GM21360 (cell line): ENCODE data around the gene REEP2.
"Not testable (repeated sequence)": the region's sequence is repeated elsewhere in the genome, so short reads cannot be mapped to it uniquely, and the experiment has no call there.

ENCODE experiments used
- ATAC-seq: cut with Tn5 transposase; IDR thresholded peaks from one replicate; pipeline ENCODE4 v1.9.1; 2021; ENCODE audit warnings: mild to moderate bottlenecking, moderate library complexity; ENCODE audit not compliant: unreplicated experiment

The REEP2 gene

GRCh38 chr5:138438724-138439476, at the start of gene REEP2:
TSS of gene REEP2 (plus strand) at chr5:138439057. CDS start at chr5:138439209, 152 bp downstream.
- peak; percentile 85 for ATAC-seq

DNA sequence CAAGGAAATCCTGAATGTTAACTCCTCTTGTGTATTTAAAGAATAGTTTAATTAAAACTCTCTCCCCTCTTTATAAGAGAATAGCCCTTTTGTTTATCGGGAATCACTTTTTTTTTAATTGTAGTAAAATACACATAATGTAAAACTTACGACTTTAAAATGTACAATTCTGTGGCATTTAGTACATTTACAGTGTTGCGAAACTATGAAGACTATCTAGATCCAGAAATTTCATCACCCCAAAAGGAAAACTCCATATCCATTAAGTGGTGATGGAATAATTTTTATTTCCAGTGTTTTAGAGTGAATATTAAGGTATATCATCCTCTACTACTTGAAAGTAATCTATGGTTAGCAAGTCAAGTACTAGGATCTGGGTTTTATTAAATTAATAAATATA, 49.5 kb upstream of the REEP2 start:
- no peak for ATAC-seq

DNA sequence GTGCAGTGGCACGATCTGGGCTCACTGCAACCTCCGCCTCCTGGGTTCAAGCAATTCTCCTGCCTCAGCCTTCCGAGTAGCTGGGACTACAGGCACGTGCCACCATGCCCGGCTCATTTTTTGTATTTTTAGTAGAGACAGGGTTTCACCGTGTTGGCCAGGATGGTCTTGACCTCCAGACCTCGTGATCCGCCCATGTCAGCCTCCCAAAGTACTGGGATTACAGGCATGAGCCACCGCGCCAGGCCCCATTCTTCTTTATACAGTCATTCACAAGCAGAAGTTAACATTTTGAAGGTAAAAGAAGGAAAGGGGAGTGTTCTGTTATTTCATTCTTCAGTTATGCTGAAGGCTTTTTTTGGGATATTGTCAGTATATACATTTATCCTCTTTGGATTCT, 48.9 kb upstream of the REEP2 start:
- not testable (repeated sequence) for ATAC-seq

- no peak for ATAC-seq
These were observed 46.9 kb upstream of the REEP2 start for GRCh38 chr5:138391859-138392386.

DNA sequence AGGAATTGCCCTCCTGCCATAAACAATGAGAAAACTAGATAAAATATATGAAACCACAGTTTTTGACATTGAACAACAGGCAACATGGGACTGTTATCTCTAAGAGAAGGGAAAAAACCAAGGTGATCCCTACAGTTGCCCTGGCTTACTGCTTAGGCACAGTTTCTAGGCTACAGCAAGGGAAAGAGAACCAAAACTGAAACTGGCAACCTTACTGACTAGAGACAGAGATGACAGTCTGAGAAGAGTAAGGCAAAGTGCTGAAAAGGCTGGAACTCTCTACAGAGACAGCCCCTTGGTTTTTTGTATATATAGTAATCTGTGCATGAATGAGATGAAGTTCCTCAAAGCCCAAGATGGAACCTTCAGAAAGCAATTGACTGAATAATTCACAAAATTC, 36.2 kb upstream of the REEP2 start:
- ATAC-seq: peak; percentile 68

DNA sequence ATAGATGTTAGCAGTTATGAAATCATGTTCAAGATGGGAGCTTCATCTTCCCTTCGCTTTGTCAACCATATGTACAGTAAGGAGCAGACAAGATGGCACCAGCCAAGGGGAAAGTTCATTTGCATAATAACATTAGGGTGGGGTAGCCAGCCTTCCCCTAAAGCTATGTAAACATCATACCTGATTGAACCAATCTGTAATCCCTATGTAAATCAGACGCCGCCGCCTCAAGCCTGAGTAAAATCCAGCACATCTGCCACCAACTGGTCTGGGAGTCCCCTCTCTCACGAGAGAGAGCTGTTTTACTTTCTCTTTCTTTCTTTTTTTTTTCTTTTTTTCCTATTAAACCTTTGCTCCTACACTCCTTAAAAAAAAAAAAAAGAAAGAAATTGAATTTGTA, 30.8 kb upstream of the REEP2 start:
- peak; percentile 87 for ATAC-seq

DNA sequence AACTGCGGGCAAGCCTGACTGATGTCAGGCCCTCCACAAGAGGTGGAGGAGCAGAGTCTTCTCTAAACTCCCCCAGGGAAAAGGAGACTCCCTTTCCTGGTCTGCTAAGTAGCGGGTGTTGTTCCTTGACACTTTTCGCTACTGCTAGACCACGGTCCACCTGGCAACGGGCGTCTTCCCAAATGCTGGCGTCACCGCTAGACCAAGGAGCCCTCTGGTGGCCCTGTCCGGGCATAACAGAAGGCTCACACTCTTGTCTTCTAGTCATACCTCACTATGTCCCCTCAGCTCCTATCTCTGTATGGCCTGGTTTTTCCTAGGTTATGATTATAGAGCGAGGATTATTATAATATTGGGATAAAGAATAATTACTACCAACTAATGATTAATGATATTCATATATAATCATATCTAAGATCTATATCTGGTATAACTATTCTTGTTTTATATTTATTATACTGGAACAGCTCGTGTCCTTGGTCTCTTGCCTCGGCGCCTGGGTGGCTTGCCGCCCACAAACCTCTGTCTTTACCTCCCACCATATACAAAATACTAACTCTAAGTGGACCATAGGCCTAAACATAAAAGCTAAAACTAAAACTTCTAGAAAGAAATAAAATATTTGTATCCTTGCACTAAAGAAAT, 27.7 kb upstream of the REEP2 start:
- ATAC-seq: not testable (repeated sequence)

DNA sequence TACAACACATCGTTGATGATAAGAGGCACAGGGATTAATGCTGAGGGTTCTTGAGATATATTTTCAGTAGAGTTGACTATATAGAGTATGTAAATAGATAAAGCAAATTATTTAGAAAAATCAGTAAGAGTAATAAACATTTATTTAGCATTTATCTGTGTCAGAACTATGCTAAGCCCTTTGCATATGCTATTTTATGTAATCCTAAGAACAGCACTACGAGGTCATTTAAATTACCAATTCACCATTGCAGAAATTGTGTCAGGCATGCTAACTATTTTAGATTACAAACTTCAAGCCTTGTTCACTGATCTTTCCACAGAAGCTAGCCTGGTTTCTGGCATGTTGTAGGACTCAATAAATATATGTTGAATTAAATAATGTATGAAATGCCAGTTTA, 20.4 kb upstream of the REEP2 start:
- no peak for ATAC-seq

DNA sequence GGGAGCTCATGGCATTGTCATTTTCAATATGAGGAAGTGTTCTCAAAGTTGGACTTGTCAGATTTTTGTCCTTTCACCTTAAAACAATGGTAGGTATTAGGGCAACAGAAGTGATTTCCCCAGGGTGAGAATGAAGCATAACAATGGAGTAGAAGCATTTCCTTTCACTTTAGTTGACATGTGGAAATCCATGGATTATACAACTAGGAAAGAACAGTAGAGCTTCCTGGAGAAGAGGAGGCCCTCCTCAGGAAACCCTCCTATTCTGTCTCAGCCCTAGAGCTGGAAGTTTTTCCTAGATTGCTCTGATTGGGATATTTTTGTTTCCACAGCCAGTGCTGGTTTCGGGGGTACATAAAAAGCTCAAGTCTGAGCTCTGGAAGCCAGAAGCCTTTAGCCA, 13.8 kb upstream of the REEP2 start:
- no peak for ATAC-seq

- ATAC-seq: no peak
These were observed 2.9 kb upstream of the REEP2 start for GRCh38 chr5:138435943-138436342.

DNA sequence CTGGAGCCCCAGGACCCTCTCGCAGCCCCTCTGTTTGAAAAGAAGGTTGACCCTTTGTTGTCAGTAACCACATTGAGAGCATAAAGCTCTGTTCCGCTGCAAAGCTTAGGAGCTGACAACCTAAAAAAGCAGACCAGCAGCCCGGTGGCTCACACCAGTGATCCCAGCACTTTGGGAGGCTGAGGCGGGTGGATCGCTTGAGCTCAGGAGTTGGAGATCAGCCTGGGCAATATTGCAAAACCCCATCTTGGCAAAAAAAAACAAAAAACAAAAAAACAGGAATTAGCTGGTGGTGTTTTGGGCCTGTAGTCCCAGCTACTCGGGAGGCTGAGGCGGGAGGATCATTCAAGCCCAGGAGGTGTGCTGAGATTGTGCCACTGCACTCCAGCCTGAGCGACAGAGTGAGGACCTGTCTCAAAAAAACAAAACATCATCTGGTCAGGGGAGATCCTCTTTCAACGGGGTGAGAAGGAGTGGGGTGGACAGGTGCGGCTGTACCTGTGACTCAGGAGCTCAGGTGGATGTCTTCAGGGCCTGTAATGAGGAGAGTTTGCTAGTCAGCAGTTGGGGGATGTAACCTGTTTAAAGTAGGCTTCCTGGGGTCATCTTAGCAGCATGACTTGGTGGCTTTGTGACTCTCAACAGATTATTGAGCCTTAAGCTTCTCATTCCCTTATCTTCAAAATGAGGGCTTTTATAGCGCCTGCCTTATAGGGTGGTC, 694 bp upstream of the REEP2 start:
- no peak for ATAC-seq

DNA sequence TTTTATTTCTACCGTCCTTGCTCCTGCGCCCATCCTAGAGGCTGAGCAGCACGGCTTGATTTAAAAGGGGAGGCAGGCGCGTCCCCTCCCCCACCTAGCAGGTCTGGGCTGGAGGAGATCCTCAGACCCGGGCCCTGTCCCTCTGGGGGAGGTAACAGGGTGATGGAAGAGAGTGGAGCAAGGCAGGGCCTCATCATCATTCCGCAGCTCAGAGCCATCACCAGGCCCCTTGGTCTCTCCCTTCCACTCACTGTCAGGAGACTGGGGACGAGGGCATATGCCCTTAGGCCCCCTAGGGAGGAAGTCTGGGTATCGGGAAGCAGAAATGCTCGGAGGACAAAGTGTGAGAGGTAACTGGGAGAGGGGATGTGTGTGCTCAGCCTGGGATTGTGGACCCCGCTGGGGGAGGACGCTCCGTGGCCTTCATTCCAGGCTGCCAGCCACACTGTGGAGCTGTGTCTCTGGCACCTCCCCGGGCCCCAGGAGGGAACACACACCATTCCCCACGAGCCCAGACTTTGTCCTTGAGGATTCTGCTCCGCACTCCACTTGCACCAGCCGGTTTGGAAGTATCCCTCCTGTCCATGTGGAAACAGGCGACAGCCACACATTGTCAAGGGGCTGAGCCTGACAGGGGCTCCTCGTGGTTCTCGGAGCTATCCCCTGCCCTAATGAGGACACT, 761 bp downstream of the REEP2 start:
- no peak for ATAC-seq

DNA sequence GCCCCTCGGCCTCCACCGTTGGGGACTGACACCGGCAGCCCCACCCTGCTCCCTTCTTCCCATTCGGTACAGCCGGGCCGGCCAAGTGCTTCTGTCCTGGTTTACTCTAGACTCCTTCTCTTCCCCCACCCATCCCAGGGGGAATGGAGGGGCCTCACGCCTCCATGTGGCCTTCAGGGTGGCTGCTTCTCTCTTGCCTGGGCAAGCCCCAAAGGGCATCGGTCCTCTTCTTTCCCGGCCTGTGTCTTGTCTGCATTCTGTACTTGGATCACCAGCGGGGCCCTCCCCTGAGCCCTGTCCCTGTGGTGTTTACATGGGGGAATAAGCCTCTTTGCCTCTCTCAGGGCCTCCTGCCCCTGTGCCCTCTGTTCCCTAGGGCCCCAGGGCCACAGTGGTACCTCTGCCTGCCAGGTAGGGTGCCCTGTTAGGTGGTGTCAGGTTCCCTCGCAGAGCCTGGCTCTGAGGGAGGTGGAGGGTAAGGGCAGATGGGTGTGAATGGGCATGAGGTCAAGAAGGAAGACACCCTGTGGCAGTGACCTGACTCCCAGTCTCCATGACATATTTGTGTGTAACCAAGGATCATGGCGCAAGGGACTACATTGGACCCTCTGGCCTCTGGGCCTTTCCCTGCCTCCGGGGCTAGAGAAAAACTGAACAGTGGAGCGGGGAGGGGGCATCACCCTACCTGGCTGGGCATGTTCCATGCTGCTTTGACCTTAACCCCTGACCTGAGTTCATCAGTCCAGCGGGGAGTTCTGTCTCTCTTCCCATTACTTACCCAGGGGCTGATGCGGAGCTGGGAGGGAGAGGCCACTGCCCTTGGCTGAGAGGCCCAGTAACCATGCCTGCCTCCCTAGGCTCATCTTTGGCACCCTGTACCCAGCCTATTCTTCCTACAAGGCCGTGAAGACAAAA, 1.6 kb downstream of the REEP2 start:
- no peak for ATAC-seq

- no peak for ATAC-seq
These were observed 2.4 kb downstream of the REEP2 start for GRCh38 chr5:138441221-138441620.

GRCh38 chr5:138444078-138444773, 5.4 kb downstream of the REEP2 start:
- no peak for ATAC-seq

- no peak for ATAC-seq
These were observed 6.1 kb downstream of the REEP2 start for GRCh38 chr5:138444774-138445546.

DNA sequence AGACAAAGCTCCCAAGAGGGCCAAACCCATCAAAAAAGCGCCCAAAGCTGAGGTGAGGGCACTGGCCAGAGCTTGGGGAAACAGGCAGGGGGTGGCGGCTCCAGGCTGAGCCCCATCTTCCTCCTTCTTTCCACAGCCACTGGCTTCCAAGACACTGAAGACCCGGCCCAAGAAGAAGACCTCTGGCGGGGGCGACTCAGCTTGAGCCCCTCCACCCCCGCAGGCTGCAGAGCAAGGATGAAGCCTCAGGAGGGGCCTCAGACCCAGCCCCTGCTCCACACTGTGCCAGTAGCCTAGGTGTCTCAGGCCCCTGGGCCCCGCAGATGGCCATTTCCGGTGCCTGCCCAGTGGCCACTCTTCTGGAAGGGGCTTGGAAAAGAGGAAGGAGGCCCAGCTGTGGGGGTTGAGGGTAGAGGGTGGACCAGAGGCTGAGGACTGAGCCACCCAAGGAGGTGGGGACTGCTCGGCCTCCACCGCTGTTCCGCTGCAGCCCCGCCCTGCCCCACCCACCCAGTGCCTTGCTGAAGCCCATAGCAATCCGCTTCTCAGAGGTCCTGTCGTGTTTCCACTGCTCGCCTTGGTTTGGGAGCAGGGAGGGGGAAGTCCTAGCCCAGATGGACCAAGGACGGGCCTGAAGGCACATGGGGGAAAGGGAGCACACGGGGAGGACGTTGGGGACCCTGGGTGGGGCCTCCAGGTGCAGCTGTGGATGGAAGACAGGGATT, 6.9 kb downstream of the REEP2 start:
- no peak for ATAC-seq

- no peak for ATAC-seq
These were observed 9.2 kb downstream of the REEP2 start for GRCh38 chr5:138448070-138448469.
